HuH-7.5 (cell line): ENCODE measurements around the gene CTDSP2.
"Not testable (repeated sequence)": the region's sequence is repeated elsewhere in the genome, so short reads cannot be mapped to it uniquely, and the experiment has no call there.

ENCODE experiments used
- DNase-seq: peaks from one replicate; pipeline ENCODE4 v3.0.0; 2011; ENCODE audit warnings: low spot score

Gene CTDSP2

GRCh38 chr12:57834086-57834876 is 12.2 kb downstream of the CTDSP2 start:
- DNase-seq, result no peak

DNA sequence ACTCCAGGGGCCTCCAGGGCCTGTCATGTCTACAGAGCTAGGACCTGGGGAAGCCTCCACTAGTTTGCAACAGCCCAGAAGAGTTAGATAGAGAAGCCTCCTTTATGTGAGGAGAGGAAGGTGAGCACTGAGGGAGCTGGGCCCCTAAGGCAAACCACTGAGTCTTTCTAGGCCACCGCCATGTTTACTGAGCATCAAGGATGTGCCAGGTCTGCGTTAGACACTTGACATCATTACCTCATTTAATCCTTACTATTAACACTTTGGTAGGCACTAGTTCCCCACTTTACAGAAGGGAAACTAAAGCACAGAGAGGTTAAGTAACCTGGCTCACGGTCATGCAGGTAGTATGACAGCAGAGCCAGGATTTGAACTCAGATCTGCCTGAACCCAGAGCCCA is 12.9 kb downstream of the CTDSP2 start:
- no peak for DNase-seq

DNA sequence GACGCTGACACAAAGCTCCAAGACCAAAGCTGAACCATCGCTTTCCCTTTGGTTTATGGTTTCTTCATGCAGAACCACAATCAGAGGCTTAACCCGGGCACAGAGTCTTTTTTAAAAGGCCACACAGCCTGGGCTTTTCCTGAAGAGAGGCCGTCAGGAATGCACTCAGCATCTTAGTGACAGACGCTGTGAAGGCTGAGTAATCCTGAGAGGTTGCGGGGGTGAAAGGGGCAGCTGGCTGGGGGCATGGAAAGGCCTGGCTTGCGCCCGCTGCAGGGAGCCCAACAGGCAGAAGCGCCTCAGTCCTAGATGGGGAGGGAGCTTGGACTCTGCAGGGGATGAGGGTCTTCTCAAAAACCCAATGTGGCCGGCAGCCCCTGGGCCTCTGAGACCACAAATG is 13.6 kb downstream of the CTDSP2 start:
- DNase-seq, result no peak

DNA sequence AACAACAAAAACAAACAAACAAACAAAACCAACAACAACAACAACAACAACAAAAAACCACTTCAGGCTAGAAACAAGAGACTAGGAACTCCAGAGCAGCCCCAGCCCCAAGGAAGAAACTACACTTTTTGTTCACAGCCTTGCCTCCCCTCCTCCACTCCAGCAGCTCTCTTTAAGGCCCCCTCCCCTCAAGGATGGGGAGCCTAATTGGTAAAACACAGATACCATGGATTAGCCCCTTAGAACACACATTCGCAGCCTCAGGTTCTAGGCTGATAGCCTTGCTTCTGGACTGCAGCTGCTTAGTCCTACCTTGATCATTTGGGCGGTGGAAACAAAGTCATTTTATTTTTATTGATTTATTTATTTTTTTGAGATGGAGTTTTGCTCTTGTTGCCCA is 16.1 kb downstream of the CTDSP2 start:
- DNase-seq, result no peak

DNA sequence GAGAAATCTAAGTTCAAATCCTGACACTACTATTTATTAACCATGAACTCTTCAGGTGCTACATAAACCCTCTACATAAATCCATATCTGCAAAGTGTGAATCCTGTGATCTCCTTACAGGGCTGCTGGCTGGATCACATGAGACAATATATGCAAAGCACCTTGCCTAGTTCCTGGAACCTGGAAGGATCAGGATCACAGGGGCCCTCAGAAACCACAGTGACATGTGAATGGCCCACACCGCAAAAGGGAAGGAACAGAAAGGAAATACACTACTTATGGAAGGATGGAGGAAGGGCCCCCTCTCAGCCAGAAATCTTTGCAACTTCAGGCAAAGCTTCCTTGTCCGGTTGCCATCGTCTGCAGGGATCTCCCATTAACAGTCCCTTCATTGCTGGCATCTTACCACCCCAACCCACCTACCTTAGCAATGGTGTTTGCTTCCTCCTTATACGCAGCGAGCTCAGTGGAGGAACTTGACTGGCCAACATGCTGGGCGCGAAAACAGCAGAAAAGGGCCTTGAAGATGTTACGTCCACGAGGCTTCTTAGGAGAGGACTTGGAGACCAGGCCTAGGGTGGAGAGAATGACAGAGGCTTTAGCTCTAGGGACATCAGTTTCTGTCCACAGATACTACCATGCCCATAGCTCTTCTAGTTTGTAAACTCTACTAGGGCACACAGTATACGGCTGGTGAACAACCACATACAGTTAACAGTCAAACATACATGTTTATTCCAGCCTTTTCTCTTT is 17.3 kb downstream of the CTDSP2 start:
- DNase-seq, result no peak

GRCh38 chr12:57826966-57827365 is 19.6 kb downstream of the CTDSP2 start:
- DNase-seq, result no peak

DNA sequence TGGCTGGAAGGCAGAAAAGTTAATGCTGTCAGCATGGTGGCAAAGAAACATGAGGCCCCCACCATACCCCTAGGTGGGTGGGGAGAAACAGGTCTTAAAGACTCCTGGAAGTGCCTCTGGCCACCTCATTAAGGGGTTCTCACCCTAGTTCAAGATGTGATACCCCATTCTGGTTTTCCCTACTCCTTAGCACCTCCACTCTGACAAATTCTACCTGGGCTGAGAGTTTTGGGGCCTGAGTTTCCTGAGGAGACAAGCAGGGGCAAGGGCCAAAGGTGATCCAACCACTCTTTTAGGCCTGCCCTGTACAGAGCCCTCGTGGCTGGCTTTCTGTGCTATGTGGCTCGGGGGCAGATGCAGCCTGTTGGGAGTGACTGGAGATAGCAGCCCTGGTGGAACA is 20.1 kb downstream of the CTDSP2 start:
- no peak for DNase-seq

DNA sequence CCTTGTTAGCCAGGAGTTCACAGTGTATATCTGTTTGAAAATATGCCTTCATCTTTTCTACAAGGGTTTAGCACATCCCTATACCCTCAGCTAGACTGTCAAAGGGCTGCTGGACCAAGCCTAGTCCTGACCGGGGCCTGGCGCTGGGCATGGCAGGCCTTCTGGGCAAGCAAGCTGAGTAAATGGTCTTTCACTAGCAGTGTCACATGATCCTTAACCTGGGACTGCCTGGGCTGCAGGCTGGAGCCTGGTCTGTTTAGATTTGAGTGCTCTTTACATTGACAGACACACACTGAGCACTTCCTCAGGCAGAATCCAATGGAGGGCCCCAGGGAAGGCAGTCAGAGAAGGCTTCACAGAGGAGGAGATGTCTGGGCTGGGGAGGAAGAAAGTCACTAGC is 21.1 kb downstream of the CTDSP2 start:
- DNase-seq, result no peak

- DNase-seq, result no peak
Measured at GRCh38 chr12:57823908-57824640, 22.5 kb downstream of the CTDSP2 start.

DNA sequence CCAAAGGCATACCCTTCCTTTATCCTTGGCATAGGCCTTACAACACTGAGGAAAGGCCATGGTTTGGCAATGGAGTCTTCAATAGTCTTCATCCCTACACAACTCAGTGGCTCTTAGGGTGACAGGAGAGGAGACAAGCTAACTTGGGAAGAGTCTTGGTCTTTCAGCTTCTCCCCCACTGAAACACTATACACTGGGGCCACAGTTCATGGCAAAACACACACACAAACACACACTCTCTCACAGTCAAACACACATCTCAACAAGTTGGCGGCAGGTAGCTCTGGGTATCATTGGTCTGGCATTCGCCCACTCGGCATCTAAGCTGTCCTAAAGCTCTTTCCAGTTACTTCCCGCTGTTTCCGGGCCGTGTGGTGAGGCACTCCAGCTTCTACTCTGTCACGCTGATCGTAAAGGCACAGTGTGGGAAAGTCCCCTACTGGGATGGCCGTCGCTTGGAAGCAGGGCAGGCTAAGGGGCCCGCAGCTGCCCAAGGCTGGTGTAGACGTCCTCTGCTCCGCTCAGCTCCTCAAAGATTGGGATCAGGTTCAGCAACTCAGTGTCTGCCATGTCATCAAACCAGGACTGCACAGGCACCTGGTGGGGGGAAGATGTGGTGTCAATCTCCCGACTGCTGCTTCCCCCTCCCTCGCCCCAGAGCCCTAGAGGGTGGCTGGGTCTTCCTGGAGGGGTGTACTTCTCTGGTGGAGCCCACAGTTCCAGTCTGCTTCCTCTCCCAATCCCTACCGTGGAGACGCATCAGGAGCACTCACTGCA is 23.2 kb downstream of the CTDSP2 start:
- DNase-seq, result no peak

DNA sequence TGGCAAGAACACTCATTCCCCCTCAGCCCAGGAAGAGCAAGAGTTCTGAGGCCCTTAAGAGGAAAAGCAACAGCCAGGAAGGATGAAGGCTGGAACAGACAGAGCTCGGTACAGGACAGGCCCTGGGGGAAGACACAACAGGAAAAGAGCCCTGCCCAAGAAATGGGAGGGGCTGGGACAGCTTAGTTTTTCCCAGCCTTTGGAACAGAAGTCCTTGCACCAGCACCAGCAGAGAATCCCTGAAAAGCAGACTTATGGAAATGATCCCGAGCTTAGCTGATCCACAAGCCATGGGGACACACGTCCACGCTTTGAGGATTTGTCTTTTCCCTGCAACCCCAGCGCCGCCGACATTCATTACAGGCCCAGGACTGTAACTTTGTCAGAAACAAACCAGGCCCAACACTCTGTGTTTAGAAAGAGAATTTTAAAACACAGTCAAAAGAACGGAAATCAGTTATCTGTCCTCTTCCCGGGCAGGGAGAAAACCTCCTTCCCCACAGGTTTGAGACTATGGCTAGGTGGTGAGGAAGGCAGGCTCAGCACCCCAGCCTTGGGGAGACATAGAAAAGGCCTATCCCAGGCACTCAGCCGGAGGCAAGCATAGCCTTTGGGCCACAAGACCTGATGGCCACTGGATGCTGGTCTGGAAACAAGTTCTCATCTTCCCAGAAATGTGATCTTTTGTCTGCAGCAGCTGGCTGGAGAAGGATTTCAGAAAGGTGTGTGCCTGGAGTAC is 24.0 kb downstream of the CTDSP2 start:
- no peak for DNase-seq

DNA sequence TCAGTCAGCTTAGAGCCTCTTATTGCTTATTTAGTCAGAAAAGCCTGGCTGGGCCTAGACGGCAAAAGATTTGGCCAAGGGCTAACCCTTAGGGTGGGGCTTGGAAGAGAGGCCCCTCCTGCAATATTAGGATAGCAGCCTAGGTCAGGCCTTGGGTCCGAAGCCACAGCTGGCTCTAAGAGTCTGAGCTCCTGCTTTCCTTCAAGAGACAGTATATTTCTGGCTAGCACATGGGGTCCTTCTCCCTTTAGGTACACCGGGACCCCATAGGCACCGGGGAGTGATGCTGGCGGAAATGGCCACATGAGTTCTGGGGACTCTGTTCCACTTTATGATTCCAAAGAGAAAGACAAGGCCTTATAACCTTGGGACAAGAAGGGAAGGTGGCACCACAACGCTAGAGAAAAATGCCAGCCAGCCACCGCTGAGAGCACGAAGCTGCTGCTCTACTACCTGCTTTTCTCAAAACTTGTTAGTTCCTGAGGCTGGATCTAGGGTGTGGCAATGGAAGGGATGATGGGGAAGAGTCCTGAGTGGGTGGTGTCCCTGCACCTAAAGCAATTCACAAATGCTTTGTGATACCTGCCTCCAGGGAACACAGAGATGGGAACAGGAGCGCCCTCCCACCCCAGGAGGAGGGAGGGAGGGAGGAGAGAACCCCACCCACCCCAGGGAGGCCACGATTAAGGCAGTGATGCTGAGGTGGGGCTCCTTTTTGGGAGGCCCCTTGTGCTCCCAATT is 24.9 kb downstream of the CTDSP2 start:
- no peak for DNase-seq

- not testable (repeated sequence) for DNase-seq
Measured at GRCh38 chr12:57821015-57821414, 25.5 kb downstream of the CTDSP2 start.

DNA sequence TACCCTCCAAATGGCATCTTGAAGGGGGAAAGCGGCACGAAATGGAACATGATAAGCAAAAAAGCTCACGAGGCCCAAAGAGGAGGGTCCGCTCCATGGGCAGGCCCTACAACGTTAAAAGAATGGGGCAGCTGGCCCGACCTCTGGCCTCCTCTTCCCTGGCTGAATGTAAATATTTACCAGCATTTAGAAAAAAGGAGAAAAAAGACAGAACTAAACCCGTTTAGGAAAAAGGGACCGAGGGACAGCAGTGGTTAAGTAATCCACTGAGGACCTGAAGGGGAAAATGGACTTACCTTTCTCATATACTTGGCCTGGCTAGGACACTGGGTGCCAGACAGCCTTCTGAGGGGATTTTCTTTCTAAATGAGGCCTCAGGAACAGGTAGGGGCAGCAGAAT is 26.4 kb downstream of the CTDSP2 start:
- DNase-seq, result not testable (repeated sequence)

GRCh38 chr12:57817990-57818331 is 28.6 kb downstream of the CTDSP2 start:
- not testable (repeated sequence) for DNase-seq

DNA sequence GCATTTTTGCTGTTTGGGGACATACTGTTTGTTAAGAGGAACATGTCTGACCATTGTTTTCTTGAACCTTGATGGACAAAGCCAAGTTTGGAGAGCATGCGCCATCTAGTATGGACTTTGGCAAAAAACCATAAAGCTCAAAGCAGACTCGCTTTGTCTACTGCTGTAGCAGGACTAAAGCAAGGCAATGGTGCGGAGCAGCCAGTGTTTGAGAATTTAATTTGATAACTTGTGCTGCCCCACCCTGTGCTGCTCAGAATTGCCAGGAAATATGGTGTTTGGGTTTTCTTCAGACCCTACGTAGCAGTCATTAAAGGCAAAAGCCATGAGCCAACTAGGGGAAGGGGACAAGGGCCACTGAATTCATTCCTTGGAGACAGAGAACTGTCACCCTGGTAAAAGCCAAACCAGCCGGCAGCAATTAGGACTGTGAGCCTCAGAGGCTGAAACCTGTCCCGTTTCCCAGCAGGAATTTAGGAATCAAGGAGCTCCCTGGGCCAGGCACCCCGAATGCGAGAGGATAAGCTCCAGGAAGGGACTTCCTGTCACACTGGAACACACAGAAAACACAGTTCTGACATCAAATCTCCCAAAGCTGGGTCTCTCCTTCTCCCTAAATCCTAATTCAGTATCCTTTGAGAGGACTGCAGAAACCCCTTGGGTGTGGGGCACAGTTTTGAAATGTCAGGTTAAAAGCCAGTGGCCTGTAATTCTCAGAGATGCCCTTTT is 29.1 kb downstream of the CTDSP2 start:
- DNase-seq, result no peak

GRCh38 chr12:57816855-57817151 is 29.7 kb downstream of the CTDSP2 start:
- no peak for DNase-seq

- no peak for DNase-seq
Measured at GRCh38 chr12:57816001-57816854, 30.3 kb downstream of the CTDSP2 start.
